OCI-M2 (cell line): ENCODE data around the gene GPR183.

Experiments
- DNase-seq: peaks from one replicate; lab custom pipeline; 2025; ENCODE audit not compliant: unreplicated experiment; lab: John Stamatoyannopoulos, UW

The GPR183 gene

DNA sequence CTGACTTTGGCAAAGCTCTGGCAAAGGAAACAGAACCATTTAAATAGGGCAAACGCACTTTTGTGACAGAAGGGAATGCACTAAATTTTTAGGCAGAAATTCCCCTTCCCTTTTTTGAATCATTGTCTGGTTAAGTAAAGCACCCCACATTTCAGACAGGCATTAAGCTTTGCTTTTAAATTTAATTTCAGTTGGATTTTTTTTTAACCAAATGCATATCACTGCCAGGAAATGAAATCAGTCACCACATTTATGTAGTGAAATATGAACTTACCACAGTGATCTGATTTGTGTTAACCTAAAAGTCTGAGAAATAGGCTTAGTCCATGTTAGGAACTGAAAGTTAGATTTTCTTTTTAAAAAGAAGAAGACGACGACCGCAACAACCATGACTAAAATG is 10.8 kb downstream of the GPR183 start:
- no peak for DNase-seq

DNA sequence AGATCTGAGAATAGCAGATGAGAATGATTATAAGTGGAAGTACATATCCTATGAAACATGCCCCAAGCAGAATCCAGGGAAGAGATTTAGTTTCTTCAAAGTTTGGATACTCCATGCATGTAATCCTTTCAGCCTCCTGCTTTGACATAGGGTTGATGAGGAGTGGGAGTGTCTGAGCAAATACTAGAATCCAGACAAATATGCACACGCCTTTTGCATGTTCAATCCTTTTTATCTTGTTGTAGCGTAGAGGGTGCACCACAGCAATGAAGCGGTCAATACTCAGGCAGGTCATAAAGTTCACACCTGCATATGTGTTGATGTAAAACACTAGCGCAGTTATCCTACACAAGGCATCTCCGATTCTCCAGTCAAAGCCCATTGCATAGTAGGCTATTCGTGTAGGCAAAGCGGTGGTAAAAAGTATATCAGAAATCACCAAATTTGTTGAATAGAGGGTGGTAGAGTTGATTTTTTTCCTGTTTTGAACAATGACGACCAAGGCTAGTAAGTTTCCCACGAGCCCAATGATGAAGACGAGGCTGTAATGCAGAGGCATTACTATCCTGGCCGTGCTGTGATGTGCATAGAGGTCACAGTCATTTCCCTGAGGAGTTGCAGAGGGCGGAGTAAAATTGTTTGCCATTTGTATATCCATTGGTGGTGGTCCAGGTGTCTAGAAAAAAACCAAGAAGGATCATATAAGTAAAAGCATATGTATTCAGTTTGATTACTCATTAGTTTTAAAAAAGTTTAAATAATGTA is 11.5 kb downstream of the GPR183 start:
- DNase-seq, result no peak

- no peak for DNase-seq
These were observed 12.2 kb downstream of the GPR183 start for GRCh38 chr13:99294958-99295357.

DNA sequence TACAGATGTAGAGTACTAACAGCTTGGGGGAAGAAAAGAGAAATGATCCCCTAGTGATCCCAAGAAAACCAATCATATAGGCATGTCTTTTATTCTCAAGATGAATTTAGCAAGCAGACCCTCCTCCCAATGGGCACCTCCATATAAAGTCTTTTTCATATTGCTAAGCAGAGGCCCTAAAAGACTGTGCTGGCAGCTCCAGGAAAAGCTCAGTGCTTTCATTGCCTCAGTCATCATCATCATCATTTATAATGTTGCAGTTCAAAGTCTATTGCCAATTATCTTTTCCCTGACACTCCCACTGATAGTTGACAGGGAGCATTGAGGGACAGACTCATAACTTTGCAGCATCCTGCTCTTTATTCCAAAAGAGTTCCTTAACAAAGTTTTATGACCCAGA is 13.0 kb downstream of the GPR183 start:
- no peak for DNase-seq

DNA sequence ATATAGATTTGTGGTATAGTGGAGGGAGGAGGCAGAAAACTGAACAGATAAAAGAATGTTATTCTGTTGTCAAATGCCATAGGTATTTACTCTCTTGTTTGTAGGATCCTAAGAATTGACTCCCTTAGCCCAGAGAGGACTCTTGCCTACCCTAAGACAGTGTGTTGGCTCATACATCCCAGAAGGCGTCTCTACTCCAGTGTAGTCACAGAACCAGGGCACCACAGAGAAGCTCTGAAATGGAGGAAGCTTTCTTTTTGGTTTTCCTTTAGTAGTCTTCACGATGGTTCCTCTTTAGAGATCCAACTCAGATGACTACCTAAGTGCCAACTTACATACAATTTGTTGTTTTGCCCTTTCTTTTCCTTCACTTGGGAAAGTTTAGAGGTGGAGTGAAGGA is 14.0 kb downstream of the GPR183 start:
- DNase-seq, result no peak

DNA sequence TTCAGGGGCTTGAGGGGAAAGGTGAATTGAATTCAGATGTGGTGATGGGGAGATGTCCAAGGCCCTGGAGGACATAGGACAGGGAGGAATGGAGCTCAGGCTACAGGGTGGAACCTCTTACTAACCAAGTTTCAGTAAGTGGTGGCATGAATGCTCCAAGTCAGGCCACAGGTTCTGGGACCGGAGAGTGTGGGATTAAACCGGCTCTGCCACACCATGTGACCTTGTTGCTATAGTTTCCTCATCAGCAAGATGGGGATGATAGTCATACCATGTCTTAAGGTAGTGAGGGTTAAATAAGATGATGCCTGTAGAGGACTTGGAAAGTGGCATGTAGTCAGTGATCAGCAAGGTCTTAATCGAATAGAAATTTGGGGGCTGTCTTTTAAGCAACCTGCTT is 16.3 kb downstream of the GPR183 start:
- DNase-seq, result no peak

DNA sequence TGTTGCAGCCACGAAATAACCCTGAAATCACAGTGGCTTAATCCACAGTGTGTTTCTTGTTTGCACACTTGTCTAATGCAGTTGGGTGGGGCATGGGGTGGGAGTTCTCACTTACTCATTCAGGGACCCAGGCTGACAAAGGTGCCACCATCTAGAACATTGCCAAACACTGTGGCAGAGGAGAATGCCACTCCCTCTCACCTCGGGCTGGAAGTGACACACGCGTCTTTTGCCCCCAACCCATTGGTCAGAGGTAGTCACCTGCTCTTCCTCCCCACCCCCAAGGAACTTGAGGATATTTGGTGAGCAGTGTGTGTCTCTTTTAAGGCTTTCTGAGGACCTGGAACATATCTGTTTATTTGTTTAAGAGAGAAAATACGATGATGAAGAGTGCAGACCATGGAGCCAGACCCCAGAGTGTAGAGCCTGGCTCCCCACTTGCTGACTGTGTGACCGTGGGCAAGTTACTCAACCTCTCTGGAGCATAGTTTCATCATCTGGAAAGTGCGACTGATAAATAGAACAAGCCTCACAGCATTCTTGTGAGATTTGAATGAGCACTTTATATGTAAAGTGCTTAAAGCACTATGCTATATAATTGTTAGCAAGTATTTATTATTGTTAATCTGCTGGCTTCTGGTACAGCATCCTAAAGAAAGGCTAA is 17.4 kb downstream of the GPR183 start:
- DNase-seq, result no peak

DNA sequence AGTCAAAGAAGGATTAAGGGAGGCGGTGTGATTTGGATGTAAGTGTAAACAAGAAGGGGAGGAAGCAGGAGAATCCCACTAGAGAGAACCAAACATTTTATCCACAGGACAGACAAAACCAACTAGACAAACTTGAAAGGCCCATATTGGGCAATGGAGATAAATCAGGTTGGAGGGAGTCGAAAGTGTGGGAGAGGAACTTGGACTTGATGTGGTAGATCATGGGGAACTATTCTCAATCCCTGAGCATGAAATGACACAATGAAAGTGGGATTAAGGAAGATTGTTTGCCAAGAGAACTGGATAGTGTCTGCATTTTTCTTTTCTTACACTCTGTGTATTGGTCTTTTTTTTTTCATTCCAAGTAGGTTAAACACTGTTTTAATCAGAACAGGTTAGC is 17.9 kb downstream of the GPR183 start:
- no peak for DNase-seq

DNA sequence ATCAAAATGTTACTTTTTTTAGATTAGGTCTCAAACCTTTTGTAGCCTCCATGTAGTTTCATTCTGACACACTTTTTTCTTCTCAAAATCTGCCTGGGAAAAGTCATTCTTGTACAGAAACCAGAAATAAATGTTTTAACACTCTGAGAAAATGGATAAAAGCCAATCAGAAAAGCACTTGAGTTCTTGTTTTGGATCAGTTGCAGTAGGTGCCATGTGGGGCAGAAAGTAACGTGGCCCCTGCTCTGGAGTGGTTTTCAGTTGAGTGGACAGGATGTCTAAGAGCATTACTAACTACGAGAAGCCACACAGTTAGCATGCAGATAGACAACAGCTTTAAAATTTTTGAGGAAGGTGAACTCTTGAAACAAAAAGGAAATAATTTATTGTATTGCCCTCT is 19.1 kb downstream of the GPR183 start:
- no peak for DNase-seq

DNA sequence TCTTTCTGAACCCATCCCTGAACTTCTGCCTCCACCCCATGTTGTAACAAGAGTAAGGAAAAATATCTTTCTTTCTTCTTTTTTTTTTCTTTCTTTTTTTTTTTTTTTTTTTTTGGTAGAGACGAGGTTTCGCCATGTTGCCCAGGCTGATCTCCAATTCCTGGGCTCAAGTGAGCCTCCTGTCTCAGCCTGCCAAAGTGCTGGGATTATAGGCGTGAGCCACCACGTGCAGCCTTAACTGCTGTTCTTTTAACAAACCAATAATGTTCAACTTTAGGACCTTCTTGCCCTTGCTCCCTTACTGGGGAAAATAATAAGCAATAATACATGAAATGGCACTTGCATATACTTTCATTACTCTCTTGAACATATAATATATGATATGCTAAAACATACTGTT is 19.6 kb downstream of the GPR183 start:
- DNase-seq, result no peak

DNA sequence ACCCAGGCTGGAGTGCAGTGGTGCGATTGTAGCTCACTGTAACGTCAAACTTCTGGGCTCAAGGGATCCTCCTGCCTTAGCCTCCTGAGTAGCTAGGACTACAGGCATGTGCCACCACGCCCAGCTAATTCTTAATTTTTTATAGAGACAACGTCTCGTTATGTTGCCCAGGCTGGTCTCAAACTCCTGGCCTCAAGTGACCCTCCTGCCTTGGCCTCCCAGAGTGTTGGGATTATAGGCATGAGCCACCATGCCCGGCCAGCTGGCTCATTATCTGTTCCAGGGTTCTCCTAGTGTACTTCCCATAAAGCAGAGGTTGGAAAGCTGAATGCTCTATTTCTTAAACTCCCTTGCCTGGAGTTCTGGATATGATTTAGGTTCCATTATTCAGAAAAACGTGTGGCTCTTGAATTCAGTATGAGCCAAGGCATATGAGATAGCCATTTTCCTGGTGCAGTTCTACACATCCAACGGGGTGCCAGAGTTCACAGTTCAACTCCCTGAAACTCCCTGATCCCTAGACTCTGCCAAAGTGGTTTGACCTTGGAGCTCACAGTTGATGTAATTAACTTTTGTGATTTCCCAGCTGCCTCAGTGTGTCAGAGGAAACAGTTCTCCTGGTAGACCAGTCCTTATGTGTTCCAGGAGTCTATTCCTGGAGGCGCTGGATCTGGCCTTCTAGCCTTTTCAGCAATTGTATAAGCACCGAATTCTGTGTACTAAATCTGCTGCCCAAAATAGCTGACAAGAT is 21.6 kb downstream of the GPR183 start:
- no peak for DNase-seq

DNA sequence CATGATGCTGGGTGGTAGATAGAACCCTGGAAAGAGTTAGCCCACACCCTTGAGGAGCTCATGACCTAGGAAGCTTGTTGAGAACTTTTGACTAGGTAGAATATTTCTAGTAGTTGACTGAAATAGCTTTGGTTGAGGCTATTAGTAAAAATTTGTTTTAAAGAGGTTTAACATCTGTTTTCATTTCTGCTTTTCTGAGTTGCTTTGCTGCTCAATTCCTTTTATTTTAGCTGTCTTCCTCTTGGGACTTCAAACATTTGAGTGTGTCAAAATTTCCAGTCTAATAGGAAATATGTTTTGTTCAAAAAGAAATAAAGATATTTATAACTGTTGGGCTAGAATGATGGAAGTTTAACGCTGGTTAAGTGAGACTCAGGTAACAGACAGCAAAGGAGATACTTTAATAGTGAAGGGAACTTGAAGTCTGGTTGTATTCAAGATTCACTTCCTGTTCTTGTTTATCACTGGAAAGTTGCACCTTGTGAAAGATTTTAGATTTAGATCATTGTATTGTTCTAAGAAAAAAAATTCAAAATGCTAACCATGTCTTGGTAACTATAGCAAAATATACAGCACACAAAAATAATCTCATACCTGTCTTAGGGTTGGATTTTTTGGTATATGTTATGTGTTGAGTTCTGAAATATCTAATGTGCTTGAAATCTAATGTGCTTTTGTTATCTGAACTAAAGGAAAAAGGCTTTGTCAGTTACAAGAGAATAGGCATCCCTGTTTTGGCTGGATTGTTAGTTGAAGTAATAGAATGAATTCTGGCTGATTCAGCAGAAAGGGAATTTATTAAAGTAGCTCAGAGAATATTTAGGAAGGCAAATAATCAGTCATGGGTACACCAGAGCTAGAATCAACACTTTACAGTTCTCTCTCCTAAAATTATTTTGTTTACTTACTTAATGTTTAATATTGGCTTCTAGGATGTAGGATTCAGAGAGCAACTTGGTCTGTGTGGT is 24.7 kb downstream of the GPR183 start:
- DNase-seq, result no peak

DNA sequence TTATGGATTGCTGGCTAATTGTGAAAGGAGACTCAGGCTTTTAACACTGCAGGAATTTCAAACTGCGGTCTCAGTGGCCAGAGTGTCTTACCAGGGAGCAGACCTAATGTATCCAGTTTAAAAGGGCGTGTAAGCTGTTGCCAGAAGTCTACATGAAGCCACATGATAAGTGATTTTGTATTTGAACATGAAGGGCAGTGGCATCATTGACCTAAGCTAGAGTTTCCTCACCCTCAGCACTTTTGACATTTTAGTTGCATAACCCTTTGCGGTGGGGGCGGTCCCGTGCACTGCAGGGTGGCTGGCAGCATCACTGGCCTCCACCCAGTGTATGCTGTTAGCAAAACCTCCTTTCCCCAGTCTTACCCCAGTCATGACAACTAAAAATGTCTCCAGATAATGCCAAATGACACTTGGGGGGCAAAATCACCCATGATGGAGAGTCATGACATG is 25.4 kb downstream of the GPR183 start:
- no peak for DNase-seq

DNA sequence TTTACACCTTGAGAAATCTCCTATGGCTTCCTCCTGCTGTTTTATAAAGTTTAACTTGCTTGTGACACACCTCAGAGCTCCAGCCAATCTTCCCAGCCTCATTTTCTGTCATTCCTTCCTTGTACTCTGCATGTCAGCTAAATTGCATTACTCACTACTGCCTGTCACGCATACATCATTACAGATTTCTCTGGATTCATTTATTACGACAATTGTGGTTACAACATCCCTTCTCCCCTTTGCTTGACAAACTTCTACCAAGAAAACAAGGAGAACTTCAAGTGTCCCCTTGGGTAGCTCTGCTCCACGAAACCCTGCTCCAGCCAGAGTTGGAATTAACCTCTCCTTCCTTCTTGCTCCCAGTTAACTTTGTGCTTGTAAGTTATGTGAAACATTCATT is 27.0 kb downstream of the GPR183 start:
- no peak for DNase-seq

- no peak for DNase-seq
These were observed 27.6 kb downstream of the GPR183 start for GRCh38 chr13:99279637-99280036.

- no peak for DNase-seq
These were observed 28.4 kb downstream of the GPR183 start for GRCh38 chr13:99278843-99279242.

DNA sequence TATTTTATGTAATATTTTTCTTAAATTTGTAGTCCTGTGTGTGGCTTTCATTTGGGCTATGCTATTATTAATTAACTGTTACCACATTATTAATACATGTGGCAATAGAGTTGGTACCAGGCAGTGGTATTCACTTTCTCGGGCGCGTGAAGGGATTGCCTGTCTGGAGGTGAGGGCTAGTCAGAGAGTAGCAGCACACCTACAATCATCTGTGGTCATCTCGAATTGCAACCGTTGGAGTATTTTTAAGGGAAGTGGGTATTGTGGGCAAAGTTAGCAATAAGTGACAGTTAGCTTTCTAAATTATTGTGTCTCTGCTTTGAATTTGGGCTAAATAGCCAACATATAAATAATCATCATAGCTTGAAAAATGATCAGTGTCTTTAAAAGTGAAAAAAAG is 29.0 kb downstream of the GPR183 start:
- no peak for DNase-seq

- no peak for DNase-seq
These were observed 29.6 kb downstream of the GPR183 start for GRCh38 chr13:99277629-99278028.

- no peak for DNase-seq
These were observed 30.5 kb downstream of the GPR183 start for GRCh38 chr13:99276706-99277105.

DNA sequence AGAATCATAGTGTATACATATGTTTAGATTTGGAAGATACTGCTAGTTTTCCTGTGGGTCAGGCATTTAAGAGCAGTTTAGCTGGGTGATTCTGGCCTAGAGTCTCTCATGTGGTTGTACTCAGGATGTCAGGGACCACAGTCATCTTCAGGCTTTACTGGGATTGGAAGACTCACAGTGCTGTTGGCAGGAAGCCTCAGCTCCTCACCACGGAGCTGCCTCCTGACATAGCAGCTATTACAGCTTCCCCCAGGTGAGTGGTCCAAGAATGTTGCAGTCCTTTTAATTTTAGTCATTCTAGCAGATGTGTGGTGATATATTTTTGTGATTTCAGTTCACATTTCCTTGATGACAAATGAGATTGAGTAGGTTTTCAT is 32.1 kb downstream of the GPR183 start:
- DNase-seq, result no peak

- DNase-seq, result no peak
These were observed 34.1 kb downstream of the GPR183 start for GRCh38 chr13:99273128-99273527.
